H9 (cell line): ENCODE data around the gene POU3F2. TPM values are rescaled to one million over a fixed set of nuclear protein-coding genes. Genes with fewer than 3 reads are reported as not detected.

Experiments
- DNase-seq: peaks from one replicate; pipeline ENCODE4 v3.0.0-alpha.2; 2017
- H2AFZ ChIP-seq: one replicate; pipeline ENCODE4 v1.6.1; 2013; ENCODE audit warnings: mild to moderate bottlenecking, low read length, control low read depth, moderate library complexity
- H2AK5ac ChIP-seq: 2 replicates; pipeline ENCODE4 v1.6.1; 2013; ENCODE audit warnings: low read length, control low read depth, mixed read lengths; ENCODE audit not compliant: insufficient read length
- H2BK120ac ChIP-seq: one replicate; pipeline ENCODE4 v1.6.1; 2013; ENCODE audit warnings: low read depth, mild to moderate bottlenecking, low read length, control low read depth, inconsistent platforms; ENCODE audit not compliant: poor library complexity, severe bottlenecking
- H2BK12ac ChIP-seq: 2 replicates; pipeline ENCODE4 v1.6.1; 2013; ENCODE audit warnings: low read length, control low read depth, mixed read lengths, low read depth; ENCODE audit not compliant: insufficient read length
- H2BK15ac ChIP-seq: 2 replicates; pipeline ENCODE4 v1.6.1; 2013; ENCODE audit warnings: low read depth, low read length, control low read depth
- H2BK20ac ChIP-seq: one replicate; pipeline ENCODE4 v1.6.1; 2013; ENCODE audit warnings: low read depth, mild to moderate bottlenecking, low read length, control low read depth, inconsistent platforms; ENCODE audit not compliant: poor library complexity, severe bottlenecking
- H2BK5ac ChIP-seq: 2 replicates; pipeline ENCODE4 v1.6.1; 2013; ENCODE audit warnings: low read length, control low read depth, mixed read lengths; ENCODE audit not compliant: insufficient read length
- H3K14ac ChIP-seq: 2 replicates; pipeline ENCODE4 v1.6.1; 2013; ENCODE audit warnings: low read length, control low read depth; ENCODE audit not compliant: insufficient read depth
- H3K18ac ChIP-seq: 2 replicates; pipeline ENCODE4 v1.6.1; 2013; ENCODE audit warnings: low read depth, mild to moderate bottlenecking, mixed read lengths, low read length, control low read depth; ENCODE audit not compliant: insufficient read length
- H3K23ac ChIP-seq: 2 replicates; pipeline ENCODE4 v1.6.1; 2013; ENCODE audit warnings: low read length, control low read depth, mixed read lengths, low read depth; ENCODE audit not compliant: insufficient read length
- H3K23me2 ChIP-seq: 2 replicates; pipeline ENCODE4 v1.6.1; 2013; ENCODE audit warnings: low read depth, mild to moderate bottlenecking, mixed read lengths, low read length, control low read depth; ENCODE audit not compliant: insufficient read length, poor library complexity, severe bottlenecking
- H3K27ac ChIP-seq: 2 replicates; pipeline ENCODE4 v1.5.1; 2013; ENCODE audit warnings: low read length, control low read depth, mixed read lengths, low read depth; ENCODE audit not compliant: insufficient read length
- H3K27me3 ChIP-seq: 2 replicates; pipeline ENCODE4 v1.6.1; 2013; ENCODE audit warnings: low read length, control low read depth, inconsistent platforms; ENCODE audit not compliant: insufficient read depth
- H3K4ac ChIP-seq: 2 replicates; pipeline ENCODE4 v1.6.1; 2013; ENCODE audit warnings: low read depth, mild to moderate bottlenecking, control low read depth, inconsistent platforms, low read length, moderate library complexity
- H3K4me1 ChIP-seq: 2 replicates; pipeline ENCODE4 v1.6.1; 2013; ENCODE audit warnings: low read length, control low read depth, inconsistent platforms; ENCODE audit not compliant: insufficient read depth
- H3K4me2 ChIP-seq: 2 replicates; pipeline ENCODE4 v1.6.1; 2013; ENCODE audit warnings: low read length, control low read depth, mixed read lengths; ENCODE audit not compliant: insufficient read length, insufficient read depth
- H3K56ac ChIP-seq: 2 replicates; pipeline ENCODE4 v1.6.1; 2013; ENCODE audit warnings: low read depth, mild to moderate bottlenecking, mixed read lengths, low read length, control low read depth; ENCODE audit not compliant: insufficient read length
- H3K79me1 ChIP-seq: 2 replicates; pipeline ENCODE4 v1.6.1; 2013; ENCODE audit warnings: low read depth, mild to moderate bottlenecking, moderate library complexity, low read length, control low read depth, inconsistent platforms; ENCODE audit not compliant: insufficient read depth, poor library complexity, severe bottlenecking
- H3K79me2 ChIP-seq: 2 replicates; pipeline ENCODE4 v1.6.1; 2013; ENCODE audit warnings: low read length, control low read depth, inconsistent platforms; ENCODE audit not compliant: insufficient read depth
- H3K9ac ChIP-seq: 2 replicates; pipeline ENCODE4 v1.6.1; 2013; ENCODE audit warnings: low read length, control low read depth, mixed read lengths; ENCODE audit not compliant: insufficient read length; ENCODE audit errors: extremely low read depth
- H3K9me3 ChIP-seq: one replicate; pipeline ENCODE4 v1.6.1; 2013; ENCODE audit warnings: low read depth, low read length, inconsistent platforms; ENCODE audit not compliant: control insufficient read depth
- H3T11ph ChIP-seq: one replicate; pipeline ENCODE4 v1.6.1; 2013; ENCODE audit warnings: mild to moderate bottlenecking, low read length, control low read depth, inconsistent platforms
- H4K20me1 ChIP-seq: one replicate; pipeline ENCODE4 v1.6.1; 2013; ENCODE audit not compliant: control insufficient read depth, insufficient read length, insufficient read depth
- H4K5ac ChIP-seq: 2 replicates; pipeline ENCODE4 v1.6.1; 2013; ENCODE audit warnings: low read depth, mild to moderate bottlenecking, mixed read lengths, low read length, control low read depth; ENCODE audit not compliant: insufficient read length
- H4K8ac ChIP-seq: replicated peaks from 2 replicates; pipeline ENCODE4 v1.6.1; 2013; ENCODE audit warnings: low read length, control low read depth, mixed read lengths, low read depth; ENCODE audit not compliant: insufficient read length
- H4K91ac ChIP-seq: 2 replicates; pipeline ENCODE4 v1.6.1; 2013; ENCODE audit warnings: low read depth, mild to moderate bottlenecking, moderate library complexity, mixed read lengths, low read length, control low read depth; ENCODE audit not compliant: insufficient read length
- H3K27ac Mint-ChIP-seq, 3 experiments: 2 replicates in 2 of 3; 3 replicates in 1 of 3; pipeline ENCODE4 v1.8.0; 2020 to 2021; ENCODE audit warnings: mixed read lengths in 3 of 3, mild to moderate bottlenecking in 1 of 3, moderate library complexity in 1 of 3
- H3K27me3 Mint-ChIP-seq: 2 replicates; pipeline ENCODE4 v1.8.0; 2021; ENCODE audit warnings: low read depth, mild to moderate bottlenecking, moderate library complexity, mixed read lengths
- H3K36me3 Mint-ChIP-seq, 3 experiments: 2 replicates in 2 of 3; 3 replicates in 1 of 3; pipeline ENCODE4 v1.8.0; 2020 to 2021; ENCODE audit warnings: low read depth in 3 of 3, mixed read lengths in 3 of 3; ENCODE audit not compliant: insufficient read depth in 1 of 3
- H3K4me1 Mint-ChIP-seq, 2 experiments: 2 replicates each; pipeline ENCODE4 v1.8.0; 2020; ENCODE audit warnings: mixed read lengths in 2 of 2
- H3K4me3 Mint-ChIP-seq, 2 experiments: 2 replicates in 1 of 2; 3 replicates in 1 of 2; pipeline ENCODE4 v1.8.0; 2020 to 2021; ENCODE audit warnings: mild to moderate bottlenecking in 2 of 2, mixed read lengths in 2 of 2, moderate library complexity in 1 of 2
- H3K9me3 Mint-ChIP-seq, 2 experiments: 2 replicates in 1 of 2; 3 replicates in 1 of 2; pipeline ENCODE4 v1.8.0; 2020; ENCODE audit warnings: mild to moderate bottlenecking in 2 of 2, mixed read lengths in 2 of 2, moderate library complexity in 1 of 2
- WGBS: extraction: QIAGEN DNeasy Blood & Tissue Kit; methylation state at CpG from one replicate; pipeline ENCODE4 v1.1.7; 2013; ENCODE audit warnings: missing lambda C conversion rate, low lambda C conversion rate, mixed read lengths; ENCODE audit not compliant: insufficient read length; ENCODE audit errors: extremely low coverage; 5-methylcytosine and 5-hydroxymethylcytosine counted together
- total RNA-seq: library from RNA; stranded (reverse); gene quantifications from 2 replicates; pipeline ENCODE4 v1.2.1, GENCODE V29; 2021
- TF ChIP-seq, protein P1 (sequence below): fragments of 200-600 bp; sonication (generic); conservative IDR thresholded peaks from 3 replicates; pipeline ENCODE4 v1.8.0; 2021; ENCODE audit warnings: antibody characterized with exemption, mild to moderate bottlenecking

The POU3F2 gene
- total RNA-seq, 1 experiment from 2014 or later: 0.09 TPM

DNA sequence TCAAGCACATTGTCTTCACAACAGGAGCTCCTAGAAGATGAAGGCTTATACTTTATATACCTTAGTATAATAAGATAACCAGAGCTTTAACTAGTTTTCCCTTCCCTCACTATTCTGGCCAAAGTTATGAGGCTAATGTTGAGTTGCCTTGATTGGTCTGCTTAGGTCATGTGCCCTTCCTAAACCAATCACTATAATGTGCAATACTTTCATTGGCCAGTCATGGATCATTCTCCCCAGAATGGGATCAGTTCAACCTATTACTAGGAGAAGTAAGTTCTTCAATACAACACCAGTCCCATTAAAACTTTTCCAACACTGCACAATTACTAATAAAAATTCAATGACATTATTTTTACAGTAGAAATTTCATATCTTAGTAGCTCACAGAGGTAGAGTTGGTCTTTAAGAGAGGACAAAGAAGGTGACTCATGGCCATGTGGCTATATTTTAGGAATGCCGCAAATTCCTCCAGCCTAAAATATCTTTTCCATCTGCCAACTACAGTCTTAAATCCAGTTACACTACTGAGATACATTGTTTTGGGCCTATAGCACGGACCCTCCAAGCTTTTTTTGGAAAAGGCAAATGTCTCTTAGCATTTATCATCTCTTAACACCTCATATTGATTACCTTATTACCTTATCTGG, 12.5 kb upstream of the POU3F2 start:
- Histone ChIP-seq H4K8ac (no peak overlapping the region), H3K27ac (no peak overlapping the region), H3K4ac (no peak overlapping the region), H2BK5ac (no peak overlapping the region), H3K79me2 (no peaks in the 10 kb centered on the region), H3K79me1 (no peaks in the 10 kb centered on the region), H2BK12ac (no peak overlapping the region), H3K23ac (no peak overlapping the region), H3K4me1 (no peaks in the 10 kb centered on the region; the same call in 1 of the 2 replicates), H3K27me3 (peaks cover 23% of the 10 kb centered on the region; the same call in 1 of the 2 replicates), H3K4me2 (no peak overlapping the region), H2AK5ac (no peak overlapping the region), H2BK120ac (no peak overlapping the region), H4K91ac (no peak overlapping the region), H3K14ac (no peak overlapping the region), H4K20me1 (no peaks in the 10 kb centered on the region), H2BK20ac (no peak overlapping the region), H3K18ac (no peak overlapping the region), H3K23me2 (peaks cover 18% of the 10 kb centered on the region), H3K9me3 (no peaks in the 10 kb centered on the region), H4K5ac (no peak overlapping the region), H3K56ac (no peak overlapping the region), H3K9ac (no peak overlapping the region), H2BK15ac (no peak overlapping the region), H2AFZ (no peak overlapping the region), H3T11ph (no peak overlapping the region)
- no CpG with 5 or more reads among the region's 2 CpGs for WGBS
- DNase-seq: no peak
- Mint-ChIP-seq H3K27ac (no peak overlapping the region), H3K9me3 (no peaks in the 10 kb centered on the region; a peak in 1 of 5 replicates), H3K36me3 (no peaks in the 10 kb centered on the region), H3K4me1 (peaks cover 25% of the 10 kb centered on the region in 2 experiments), H3K4me3 (no peak overlapping the region), H3K27me3 (peaks cover 87% of the 10 kb centered on the region)
- TF ChIP-seq, protein P1, sequence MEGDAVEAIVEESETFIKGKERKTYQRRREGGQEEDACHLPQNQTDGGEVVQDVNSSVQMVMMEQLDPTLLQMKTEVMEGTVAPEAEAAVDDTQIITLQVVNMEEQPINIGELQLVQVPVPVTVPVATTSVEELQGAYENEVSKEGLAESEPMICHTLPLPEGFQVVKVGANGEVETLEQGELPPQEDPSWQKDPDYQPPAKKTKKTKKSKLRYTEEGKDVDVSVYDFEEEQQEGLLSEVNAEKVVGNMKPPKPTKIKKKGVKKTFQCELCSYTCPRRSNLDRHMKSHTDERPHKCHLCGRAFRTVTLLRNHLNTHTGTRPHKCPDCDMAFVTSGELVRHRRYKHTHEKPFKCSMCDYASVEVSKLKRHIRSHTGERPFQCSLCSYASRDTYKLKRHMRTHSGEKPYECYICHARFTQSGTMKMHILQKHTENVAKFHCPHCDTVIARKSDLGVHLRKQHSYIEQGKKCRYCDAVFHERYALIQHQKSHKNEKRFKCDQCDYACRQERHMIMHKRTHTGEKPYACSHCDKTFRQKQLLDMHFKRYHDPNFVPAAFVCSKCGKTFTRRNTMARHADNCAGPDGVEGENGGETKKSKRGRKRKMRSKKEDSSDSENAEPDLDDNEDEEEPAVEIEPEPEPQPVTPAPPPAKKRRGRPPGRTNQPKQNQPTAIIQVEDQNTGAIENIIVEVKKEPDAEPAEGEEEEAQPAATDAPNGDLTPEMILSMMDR: no peak
